ENCODE results near the gene NUP98. TPM values are rescaled to one million over a fixed set of nuclear protein-coding genes. Genes with fewer than 3 reads are reported as not detected.

NUP98 gene
- 73.9 and 74.6 TPM in 2 replicates for total RNA-seq

GRCh38 chr11:3797329-3798090, at the start of gene NUP98:
TSS of gene NUP98 (minus strand) at chr11:3797554. CDS start at chr11:3782117, 15,437 bp downstream.

GRCh38 chr11:3840870-3841425, 43.6 kb upstream of the NUP98 start, which contains the start of gene RHOG:
TSS of gene RHOG (minus strand) at chr11:3840959. CDS start at chr11:3828138, 12,821 bp downstream.

GRCh38 chr11:3807909-3808860, 10.8 kb upstream of the NUP98 start, which contains the start of gene PGAP2:
TSS of gene PGAP2 (plus strand) at chr11:3808560. CDS start at chr11:3811260, 2,700 bp downstream.

GRCh38 chr11:3671334-3672254, 125.8 kb downstream of the NUP98 start, which contains the start of gene CHRNA10:
TSS of gene CHRNA10 (minus strand) at chr11:3671384. CDS start at chr11:3671312, 72 bp downstream.

GRCh38 chr11:3644817-3645235, 152.5 kb downstream of the NUP98 start, which contains the start of gene ART1:
TSS of gene ART1 (plus strand) at chr11:3645128. CDS start at chr11:3659214, 14,086 bp downstream.

GRCh38 chr11:3641701-3642070, 155.7 kb downstream of the NUP98 start, which contains the start of gene ART5:
TSS of gene ART5 (minus strand) at chr11:3641992. CDS start at chr11:3641862, 130 bp downstream.

Other genes starting within 250 kb of the NUP98 start
- gene ART5, start 155.6 kb downstream of the NUP98 start, total RNA-seq, result not detected in 2 replicates
- gene ART1, start 152.4 kb downstream of the NUP98 start, total RNA-seq, result not detected in 2 replicates
- 0.63 TPM in 1 of 2 replicates, not detected in the other for gene CHRNA10, start 126.2 kb downstream of the NUP98 start, total RNA-seq
- gene PGAP2, start 11.0 kb upstream of the NUP98 start, total RNA-seq, result 22.4 and 31.9 TPM in 2 replicates
- 41.2 and 49.9 TPM in 2 replicates for gene RHOG, start 43.4 kb upstream of the NUP98 start, total RNA-seq
- gene STIM1, start 58.1 kb upstream of the NUP98 start, total RNA-seq, result 26.8 and 29.6 TPM in 2 replicates